Nucleus accumbens (tissue), 56 donors: ENCODE data around the gene SZT2.
"Not testable (repeated sequence)": the region's sequence is repeated elsewhere in the genome, so short reads cannot be mapped to it uniquely, and the experiment has no call there.

Experiments used
- DNase-seq, 56 donors: peaks; one replicate each; lab custom pipeline; 2025; lab: John Stamatoyannopoulos, UW

The SZT2 gene

GRCh38 chr1:43359696-43360095, 30.0 kb upstream of the SZT2 start:
- DNase-seq = no peak

- DNase-seq = no peak
Observed at GRCh38 chr1:43360616-43361015, 29.1 kb upstream of the SZT2 start.

GRCh38 chr1:43363283-43363934, 26.3 kb upstream of the SZT2 start:
- no peak for DNase-seq

- no peak for DNase-seq
Observed at GRCh38 chr1:43363935-43364525, 25.7 kb upstream of the SZT2 start.

GRCh38 chr1:43365678-43366077, 24.0 kb upstream of the SZT2 start:
- no peak for DNase-seq

GRCh38 chr1:43366179-43366578, 23.5 kb upstream of the SZT2 start:
- no peak for DNase-seq

- no peak for DNase-seq
Observed at GRCh38 chr1:43366601-43367025, 23.1 kb upstream of the SZT2 start.

- DNase-seq = peak in 3 of 56 donors; percentile 7 to 49 (median 17)
Observed at GRCh38 chr1:43367026-43367903, 22.4 kb upstream of the SZT2 start.

GRCh38 chr1:43367904-43368645, 21.6 kb upstream of the SZT2 start, which contains the start of gene ELOVL1:
TSS of gene ELOVL1 (minus strand) at chr1:43368011. CDS start at chr1:43365609, 2,402 bp downstream.
- DNase-seq = peak in 55 of 56 donors; percentile 30 to 93 (median 82)

- peak in 1 of 56 donors; percentile 28 for DNase-seq
Observed at GRCh38 chr1:43368646-43369020, 21.1 kb upstream of the SZT2 start.

GRCh38 chr1:43369779-43370178, 19.9 kb upstream of the SZT2 start:
- not testable (repeated sequence) for DNase-seq

- DNase-seq = no peak
Observed at GRCh38 chr1:43370564-43370963, 19.1 kb upstream of the SZT2 start.

- no peak for DNase-seq
Observed at GRCh38 chr1:43372172-43372571, 17.5 kb upstream of the SZT2 start.

- peak in 3 of 56 donors; percentile 3 to 39 (median 11) for DNase-seq
Observed at GRCh38 chr1:43373066-43373940, 16.4 kb upstream of the SZT2 start.

GRCh38 chr1:43376723-43377235, 12.9 kb upstream of the SZT2 start:
- no peak for DNase-seq

- DNase-seq = no peak
Observed at GRCh38 chr1:43377831-43378230, 11.9 kb upstream of the SZT2 start.

- DNase-seq = no peak
Observed at GRCh38 chr1:43379476-43379875, 10.2 kb upstream of the SZT2 start.

GRCh38 chr1:43381612-43382011, 8.1 kb upstream of the SZT2 start:
- peak in 17 of 56 donors; percentile 11 to 80 (median 53) for DNase-seq
